Adipocyte (in vitro differentiated cells): ENCODE data around the gene FOXN3.

Source experiments
- DNase-seq: peaks from one replicate; pipeline ENCODE4 v3.0.0-alpha.2; 2015; ENCODE audit warnings: low read depth
- H3K27me3 ChIP-seq: replicated peaks from 2 replicates; pipeline ENCODE4 v1.7.0; 2013; ENCODE audit warnings: mild to moderate bottlenecking, low read length, moderate library complexity; ENCODE audit not compliant: control insufficient read depth, insufficient read depth
- H3K36me3 ChIP-seq: 2 replicates; pipeline ENCODE4 v1.7.0; 2013; ENCODE audit warnings: low read length, mild to moderate bottlenecking, moderate library complexity; ENCODE audit not compliant: control insufficient read depth, insufficient read depth, severe bottlenecking
- H3K4me1 ChIP-seq: 2 replicates; pipeline ENCODE4 v1.7.0; 2013; ENCODE audit warnings: mild to moderate bottlenecking, low read length, moderate library complexity; ENCODE audit not compliant: control insufficient read depth, insufficient read depth
- H3K4me3 ChIP-seq: 2 replicates; pipeline ENCODE4 v1.7.0; 2013; ENCODE audit warnings: mild to moderate bottlenecking, low read length, moderate library complexity
- H3K9ac ChIP-seq: 2 replicates; pipeline ENCODE4 v1.7.0; 2013; ENCODE audit warnings: mild to moderate bottlenecking, low read length, moderate library complexity
- H3K9me3 ChIP-seq: 2 replicates; pipeline ENCODE4 v1.7.0; 2013; ENCODE audit warnings: mild to moderate bottlenecking, low read length, moderate library complexity; ENCODE audit not compliant: control insufficient read depth

The FOXN3 gene

DNA sequence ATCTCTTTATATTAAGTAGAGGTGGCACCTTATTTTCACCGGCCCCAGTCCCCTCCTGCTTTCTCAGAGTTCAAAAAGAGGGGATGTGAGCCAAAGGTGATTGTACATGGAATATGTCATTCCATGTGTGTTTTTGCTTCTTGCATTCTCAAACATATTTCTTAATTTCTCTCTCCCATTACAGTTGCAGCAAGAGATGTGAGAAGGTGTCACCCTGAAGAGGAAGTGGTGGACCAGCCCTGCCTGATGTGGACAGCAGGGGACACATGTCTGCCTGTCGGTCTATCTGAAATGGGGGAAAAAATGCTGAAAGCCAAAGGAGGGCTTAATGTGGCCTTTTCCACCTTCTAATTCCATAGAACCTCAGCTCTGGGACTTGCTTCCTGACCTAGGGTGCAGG, 1.9 kb upstream of the FOXN3 start:
- H3K27me3 ChIP-seq, result no peaks in the 10 kb centered on the region
- H3K36me3 ChIP-seq, result no peaks in the 10 kb centered on the region
- no peaks in the 10 kb centered on the region for H3K9me3 ChIP-seq
- no peak overlapping the region for H3K9ac ChIP-seq
- no peak overlapping the region for H3K4me3 ChIP-seq
- peaks cover 29% of the 10 kb centered on the region for H3K4me1 ChIP-seq
- DNase-seq, result no peak

DNA sequence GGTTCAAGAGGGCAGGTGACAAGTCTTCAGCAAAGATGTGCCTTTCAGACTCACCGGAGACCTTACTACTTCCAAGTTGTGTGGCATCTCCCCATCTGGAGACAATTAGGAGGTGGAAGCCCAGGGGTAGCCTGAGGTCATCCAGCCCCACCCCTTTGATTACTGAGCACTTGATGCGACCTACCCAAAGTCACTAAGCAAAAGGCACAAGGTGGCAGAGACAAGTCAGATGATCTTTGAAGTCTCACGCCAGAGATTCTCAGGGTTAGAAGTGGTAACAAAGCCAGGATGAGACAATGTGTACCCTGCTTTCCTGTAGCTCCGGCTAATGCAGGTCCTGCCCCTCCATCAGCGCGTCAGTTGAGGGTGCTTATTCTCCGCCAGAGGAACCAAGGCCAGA, 1.4 kb upstream of the FOXN3 start:
- H3K36me3 ChIP-seq, result no peaks in the 10 kb centered on the region
- peak; percentile 42 for DNase-seq
- no peaks in the 10 kb centered on the region for H3K27me3 ChIP-seq
- H3K4me1 ChIP-seq, result peaks cover 29% of the 10 kb centered on the region
- H3K4me3 ChIP-seq, result no peak overlapping the region
- H3K9ac ChIP-seq, result peak overlapping the region; percentile 94
- H3K9me3 ChIP-seq, result no peaks in the 10 kb centered on the region

DNA sequence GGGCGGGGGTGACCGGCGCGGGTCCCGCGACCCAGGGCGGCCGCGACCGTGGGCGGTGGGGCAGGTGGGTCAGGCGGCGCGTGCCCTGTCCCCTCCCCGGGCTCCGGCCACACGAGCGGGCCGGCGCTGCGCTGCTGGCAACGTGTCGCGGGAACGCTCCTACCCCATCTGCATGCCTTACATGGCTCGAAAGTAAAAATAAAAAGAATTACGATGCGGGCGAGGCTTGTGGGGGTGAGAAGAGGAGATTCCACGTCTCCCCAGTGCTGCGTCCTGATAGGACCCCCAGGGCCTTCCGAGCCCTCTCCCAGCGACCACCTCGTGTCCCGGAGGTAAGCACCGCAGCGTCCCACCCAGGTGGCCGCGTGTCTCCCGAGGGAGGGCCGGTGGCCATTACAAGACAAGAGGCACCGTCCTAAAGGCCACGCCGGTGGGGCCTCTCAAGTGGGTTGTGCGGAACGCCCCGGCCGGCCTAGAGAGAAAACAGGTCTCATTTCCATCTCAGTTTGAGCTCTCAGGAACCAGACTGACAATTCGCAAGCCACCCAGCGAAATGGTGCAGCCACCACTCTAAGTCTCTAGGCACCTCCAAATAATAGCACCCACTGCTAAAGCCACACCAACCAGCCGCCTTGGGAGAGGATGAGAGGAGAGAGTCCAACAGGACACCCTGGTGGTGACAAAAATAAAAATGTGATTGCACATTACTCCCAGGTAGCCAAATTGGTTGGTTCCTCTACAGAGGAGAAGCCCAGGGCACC, 612 bp upstream of the FOXN3 start:
- H3K9ac ChIP-seq, result peak overlapping the region; percentile 94
- H3K36me3 ChIP-seq, result no peaks in the 10 kb centered on the region
- DNase-seq, result peak; percentile 69
- no peaks in the 10 kb centered on the region for H3K9me3 ChIP-seq
- peaks cover 25% of the 10 kb centered on the region for H3K4me1 ChIP-seq
- peak overlapping the region; percentile 88 for H3K4me3 ChIP-seq
- H3K27me3 ChIP-seq, result no peaks in the 10 kb centered on the region

DNA sequence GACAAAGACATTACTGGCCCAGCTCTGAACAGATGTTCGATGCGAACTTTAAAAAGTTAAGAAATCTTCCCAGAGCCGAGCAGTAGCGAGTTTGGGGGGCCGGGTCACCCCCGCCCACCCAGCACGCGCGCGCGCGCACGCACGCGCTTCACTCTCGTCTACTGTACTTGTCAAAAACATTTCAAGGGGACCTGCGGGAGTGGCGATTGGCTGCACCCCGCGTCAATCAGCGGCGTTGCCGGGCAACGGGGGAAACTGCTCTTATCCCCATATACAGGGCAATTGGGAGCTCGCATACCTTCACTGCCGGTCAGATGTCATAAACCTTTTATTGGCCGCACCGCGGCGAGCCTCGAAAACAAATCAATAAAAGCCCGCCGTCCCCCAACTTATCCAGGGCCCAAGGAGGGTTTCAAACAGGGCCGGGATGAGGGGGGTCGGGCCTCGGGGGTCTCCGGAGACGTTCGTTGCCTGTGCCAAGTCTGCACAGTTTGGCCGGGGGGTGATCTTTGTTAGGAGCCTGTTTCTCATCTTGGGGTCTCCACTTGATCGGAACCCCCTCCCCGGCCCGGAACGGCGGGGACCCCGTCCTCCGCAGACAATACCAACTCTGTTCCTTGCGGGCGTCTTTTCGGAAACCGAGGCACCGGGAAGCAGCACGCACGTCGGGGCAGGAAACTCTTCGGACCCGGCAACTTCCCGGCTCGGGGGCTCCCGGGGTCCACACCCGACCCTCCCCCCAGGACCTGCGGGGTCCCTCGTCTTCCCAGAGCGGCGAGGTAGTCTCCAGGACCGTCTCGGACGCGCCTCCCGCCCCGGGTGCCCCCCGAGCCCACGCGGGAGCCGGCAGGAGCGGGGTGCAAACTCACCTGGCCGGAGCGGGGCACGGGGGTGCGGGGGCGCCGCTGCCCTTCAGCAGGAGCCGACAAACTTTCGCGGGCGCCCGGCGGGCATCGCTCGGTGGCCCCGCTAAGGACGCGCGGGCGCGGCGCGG, 734 bp downstream of the FOXN3 start:
- H3K9ac ChIP-seq, result peak overlapping the region; percentile 94
- peaks cover 23% of the 10 kb centered on the region for H3K4me1 ChIP-seq
- H3K27me3 ChIP-seq, result no peaks in the 10 kb centered on the region
- H3K4me3 ChIP-seq, result peak overlapping the region; percentile 91
- H3K36me3 ChIP-seq, result peaks cover 11% of the 10 kb centered on the region
- peak; percentile 97 for DNase-seq
- no peaks in the 10 kb centered on the region for H3K9me3 ChIP-seq

DNA sequence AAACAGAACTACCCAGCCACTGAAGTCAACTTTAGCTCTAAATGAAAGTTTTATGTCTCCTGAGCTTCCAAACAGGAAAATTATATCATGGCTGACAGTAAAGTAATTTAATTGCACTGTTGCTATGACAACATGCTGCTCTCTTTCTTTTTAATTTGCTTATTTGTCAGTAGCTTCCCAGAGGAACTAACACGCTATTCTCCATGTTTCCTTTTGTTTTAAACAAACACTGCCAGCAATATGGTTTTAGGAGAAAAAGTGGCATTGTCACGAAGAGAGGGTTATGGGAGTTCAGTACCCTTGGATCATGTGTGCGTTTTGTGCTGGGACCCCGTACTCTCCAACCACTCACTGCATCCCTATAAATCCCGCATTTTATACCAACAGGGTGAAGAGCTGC, 1.9 kb downstream of the FOXN3 start:
- peak; percentile 57 for DNase-seq
- H3K36me3 ChIP-seq, result peaks cover 19% of the 10 kb centered on the region
- no peaks in the 10 kb centered on the region for H3K9me3 ChIP-seq
- H3K4me3 ChIP-seq, result peak overlapping the region; percentile 91
- H3K27me3 ChIP-seq, result no peaks in the 10 kb centered on the region
- H3K9ac ChIP-seq, result peak overlapping the region; percentile 94
- peaks cover 21% of the 10 kb centered on the region for H3K4me1 ChIP-seq

DNA sequence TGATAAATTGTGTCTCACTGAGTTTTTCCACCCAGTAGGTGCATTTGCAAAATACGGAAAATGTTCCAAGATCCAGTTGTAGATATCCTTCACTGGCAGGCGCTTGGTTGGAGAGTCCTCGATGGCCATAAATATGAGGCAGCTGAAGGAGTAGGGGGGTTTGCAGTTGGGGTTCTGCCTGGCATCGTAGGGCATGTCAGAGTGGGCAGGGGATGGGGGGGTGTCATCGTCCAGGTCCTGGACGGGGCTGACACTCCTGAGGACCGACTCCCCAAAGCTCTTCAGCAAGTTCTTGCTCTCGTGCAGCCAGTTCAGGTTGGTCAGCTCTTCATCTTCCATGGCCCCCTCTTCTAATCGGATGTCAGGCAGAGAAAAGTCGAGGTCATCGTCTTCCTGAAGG, 5.1 kb downstream of the FOXN3 start:
- peaks cover 38% of the 10 kb centered on the region for H3K4me1 ChIP-seq

DNA sequence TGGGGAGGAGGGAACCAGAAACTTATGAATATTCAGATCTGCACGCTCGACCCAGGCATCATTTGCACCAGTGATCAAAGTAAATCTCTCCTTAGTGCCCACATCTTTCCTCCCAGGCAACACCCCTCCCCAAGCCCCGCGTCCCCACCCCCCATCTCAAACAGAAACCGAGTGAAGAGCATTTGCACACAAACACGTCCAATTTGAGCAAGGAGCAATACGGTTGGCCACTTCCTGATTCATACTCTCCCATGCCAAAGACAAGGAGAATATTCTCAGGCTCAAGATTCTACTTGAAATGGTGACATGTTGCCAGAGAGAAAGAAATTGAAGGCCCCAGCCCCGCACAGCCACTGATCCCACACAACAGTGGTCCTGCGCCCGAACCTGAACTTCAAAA, 7.1 kb downstream of the FOXN3 start:
- Histone ChIP-seq H3K27me3 (no peaks in the 10 kb centered on the region), H3K4me3 (peak overlapping the region; percentile 24)

More for the DNA sequence above, 5.1 kb downstream of the FOXN3 start:
- Histone ChIP-seq H3K27me3 (no peaks in the 10 kb centered on the region), H3K9ac (no peak overlapping the region), H3K9me3 (no peaks in the 10 kb centered on the region), H3K4me3 (no peak overlapping the region), H3K36me3 (peaks cover 19% of the 10 kb centered on the region)
- DNase-seq, result no peak

DNA sequence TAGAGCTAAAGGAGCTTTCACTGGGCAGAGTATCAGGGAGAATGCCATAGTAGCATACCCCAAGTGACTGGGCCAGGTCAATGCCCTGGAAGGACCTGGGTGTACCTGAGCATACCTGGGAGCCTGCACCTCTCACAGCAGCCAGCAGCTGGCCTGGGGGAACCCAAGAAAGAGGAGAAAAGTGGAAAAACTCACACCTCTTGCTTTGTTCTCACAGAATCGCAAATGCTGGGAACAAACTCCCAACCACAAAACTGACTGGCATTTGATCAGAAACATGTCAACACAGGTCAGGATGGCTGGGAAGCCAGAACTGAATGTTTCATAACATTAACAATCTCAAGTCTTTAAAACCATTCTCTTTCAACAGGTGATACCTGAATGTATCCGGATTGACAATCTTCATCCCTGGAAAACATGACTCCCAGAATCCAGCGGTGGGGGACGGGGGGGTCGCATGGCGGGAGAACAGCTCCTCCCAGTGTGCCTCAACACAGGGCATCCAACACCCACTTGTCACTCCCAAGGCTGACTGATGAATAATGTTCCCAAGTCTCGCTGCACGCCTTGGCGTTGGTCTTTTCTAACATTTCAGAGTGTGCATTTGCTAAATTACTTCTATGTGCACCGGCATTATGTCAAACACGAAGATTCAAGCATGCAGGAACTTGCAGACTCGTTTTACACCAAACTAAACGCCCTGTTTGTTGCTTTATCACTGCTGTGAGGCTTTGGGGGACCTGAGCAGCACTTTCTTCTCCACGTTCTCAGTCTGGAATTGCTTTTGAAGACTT, 7.9 kb downstream of the FOXN3 start:
- Histone ChIP-seq H3K36me3 (peaks cover 26% of the 10 kb centered on the region), H3K4me1 (peaks cover 39% of the 10 kb centered on the region), H3K9ac (no peak overlapping the region), H3K9me3 (no peaks in the 10 kb centered on the region), H3K27me3 (no peaks in the 10 kb centered on the region), H3K4me3 (no peak overlapping the region)
- no peak for DNase-seq

More for the DNA sequence above, 7.1 kb downstream of the FOXN3 start:
- no peak for DNase-seq
- H3K9ac ChIP-seq, result peak overlapping the region; percentile 11
- peaks cover 26% of the 10 kb centered on the region for H3K36me3 ChIP-seq
- no peaks in the 10 kb centered on the region for H3K9me3 ChIP-seq
- peaks cover 43% of the 10 kb centered on the region for H3K4me1 ChIP-seq

DNA sequence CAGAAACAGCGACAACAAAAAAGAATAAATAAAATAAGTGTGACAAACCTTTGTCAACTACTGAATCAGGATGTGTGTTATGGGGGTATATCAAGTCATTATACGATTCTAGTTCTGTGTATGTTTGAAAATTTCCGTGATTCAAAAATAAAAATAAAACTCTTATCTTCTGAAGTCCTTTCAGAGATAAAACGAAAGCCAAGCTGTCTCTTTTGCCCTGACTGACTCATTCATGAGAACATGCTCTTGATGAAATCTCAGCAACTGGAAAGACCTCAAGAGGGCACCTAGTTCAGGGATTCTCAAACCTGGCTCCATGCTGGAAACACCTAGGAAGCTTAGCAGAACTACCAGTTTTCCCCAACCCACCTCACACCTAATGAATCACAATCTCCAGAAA, 9.2 kb downstream of the FOXN3 start:
- no peaks in the 10 kb centered on the region for H3K27me3 ChIP-seq
- H3K4me1 ChIP-seq, result peaks cover 39% of the 10 kb centered on the region
- peak; percentile 19 for DNase-seq
- H3K36me3 ChIP-seq, result peaks cover 26% of the 10 kb centered on the region
- H3K9me3 ChIP-seq, result no peaks in the 10 kb centered on the region
- no peak overlapping the region for H3K9ac ChIP-seq
- H3K4me3 ChIP-seq, result no peak overlapping the region

DNA sequence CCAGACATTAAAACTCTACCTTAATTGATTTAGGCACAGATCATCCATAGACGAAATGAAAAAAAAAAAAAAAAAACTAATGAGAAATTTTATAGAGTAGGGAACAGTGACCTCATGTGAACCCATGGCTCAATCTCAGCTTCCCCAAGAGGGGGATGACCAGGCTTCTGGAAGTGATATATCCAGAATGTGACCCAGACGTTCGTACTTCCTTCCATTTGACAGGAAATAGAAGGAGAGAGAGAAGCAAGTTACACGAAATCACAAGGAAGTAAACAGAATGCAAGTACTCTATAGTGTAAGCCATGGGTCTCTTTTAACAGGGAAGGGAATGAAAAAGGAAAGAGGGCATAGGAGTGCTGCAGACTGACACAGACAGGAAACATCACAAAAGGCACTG, 10.1 kb downstream of the FOXN3 start:
- peaks cover 39% of the 10 kb centered on the region for H3K4me1 ChIP-seq
- no peaks in the 10 kb centered on the region for H3K27me3 ChIP-seq
- no peak for DNase-seq
- H3K9me3 ChIP-seq, result no peaks in the 10 kb centered on the region
- peak overlapping the region; percentile 0 for H3K4me3 ChIP-seq
- peak overlapping the region; percentile 46 for H3K9ac ChIP-seq
- H3K36me3 ChIP-seq, result peaks cover 24% of the 10 kb centered on the region
